ENCODE data around the gene CIT. TPM values are rescaled to one million over a fixed set of nuclear protein-coding genes. Genes with fewer than 3 reads are reported as not detected.

The CIT gene
- total RNA-seq, 1 donor from 2014 or later, result 0.87 TPM

DNA sequence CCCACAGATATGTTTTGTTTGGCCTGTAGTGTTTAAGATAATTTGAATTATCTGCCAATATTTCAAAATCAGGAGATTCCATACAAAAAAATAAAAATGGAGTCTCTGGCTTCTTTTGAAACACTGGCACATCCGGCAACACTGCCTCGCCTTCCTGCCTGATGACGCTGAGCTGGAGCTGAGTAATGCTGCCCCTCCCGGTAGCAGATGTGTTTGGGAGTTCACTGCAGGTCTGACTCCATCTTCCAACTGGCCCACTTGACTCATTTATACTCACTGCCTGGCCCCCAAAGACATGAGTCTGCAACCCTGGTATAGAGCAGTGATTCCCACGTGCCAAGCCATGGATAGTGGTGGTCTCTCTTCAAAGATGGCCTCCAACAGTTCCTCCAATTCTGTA is 7.4 kb downstream of the CIT start:
- DNase-seq, result no peak
- intact Hi-C loops (cut with micrococcal nuclease), result no loop called here

DNA sequence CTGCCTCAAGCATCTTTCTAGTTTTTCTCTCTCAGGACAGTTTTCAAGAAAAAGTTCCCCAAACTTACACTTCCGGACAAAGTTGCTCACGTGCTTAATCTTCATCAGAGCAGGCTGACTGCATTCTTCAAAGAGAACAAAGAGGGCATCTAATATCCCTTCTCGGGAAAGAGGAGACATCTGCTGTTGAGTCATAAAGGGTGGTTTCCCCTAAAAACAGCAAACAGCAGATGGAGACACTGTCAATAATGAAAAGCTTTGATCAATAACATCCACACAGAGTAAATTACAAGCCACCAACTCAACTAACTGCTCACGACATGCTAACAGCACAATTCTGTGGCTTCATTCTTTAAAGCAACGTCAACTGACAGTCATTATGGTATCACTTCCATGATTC is 8.1 kb downstream of the CIT start:
- DNase-seq (no peak), ATAC-seq (no peak)
- intact Hi-C loops (cut with micrococcal nuclease), result no loop called here

More for the DNA sequence above, 7.4 kb downstream of the CIT start:
- peak; percentile 42 for ATAC-seq

DNA sequence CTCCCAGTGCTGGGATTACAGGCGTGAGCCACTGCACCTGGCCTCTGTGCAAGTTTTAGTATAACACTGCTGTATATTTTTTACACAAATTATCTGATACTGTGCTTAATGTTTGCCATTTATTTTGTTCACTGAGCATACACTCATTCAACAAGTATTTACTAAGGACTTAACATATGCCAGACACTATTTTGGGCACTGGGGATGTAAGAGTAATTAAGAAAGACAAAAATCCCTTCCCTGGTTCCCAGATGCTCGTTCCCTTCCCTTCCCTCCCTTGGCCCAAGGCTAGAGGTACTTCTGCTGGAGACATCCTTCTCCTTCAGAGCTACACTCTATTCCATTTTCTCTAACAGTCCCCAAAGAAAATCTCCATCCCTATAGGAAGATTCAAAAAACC is 12.5 kb downstream of the CIT start:
- ATAC-seq (no peak), DNase-seq (no peak)
- intact Hi-C loops (cut with micrococcal nuclease), result no loop called here

DNA sequence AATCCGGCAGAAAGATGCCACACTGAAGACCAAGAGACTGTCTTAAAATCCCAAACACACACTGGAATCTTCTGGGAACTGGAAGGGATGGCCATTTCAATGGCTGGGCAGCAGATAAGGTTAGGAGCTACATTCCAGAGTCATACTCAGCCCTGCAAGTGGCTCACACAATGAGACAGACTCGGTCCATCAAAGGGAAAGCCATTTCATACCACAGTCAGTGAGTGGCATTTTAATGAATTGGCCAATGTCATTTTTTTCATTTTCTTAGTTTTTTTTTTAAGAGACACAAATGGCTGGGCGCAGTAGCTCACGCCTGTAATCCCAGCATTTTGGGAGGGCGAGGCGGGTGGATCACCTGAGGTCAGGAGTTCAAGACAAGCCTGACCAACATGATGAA is 17.9 kb downstream of the CIT start:
- intact Hi-C loops (cut with micrococcal nuclease), result no loop called here
- DNase-seq, result no peak
- ATAC-seq, result no peak

DNA sequence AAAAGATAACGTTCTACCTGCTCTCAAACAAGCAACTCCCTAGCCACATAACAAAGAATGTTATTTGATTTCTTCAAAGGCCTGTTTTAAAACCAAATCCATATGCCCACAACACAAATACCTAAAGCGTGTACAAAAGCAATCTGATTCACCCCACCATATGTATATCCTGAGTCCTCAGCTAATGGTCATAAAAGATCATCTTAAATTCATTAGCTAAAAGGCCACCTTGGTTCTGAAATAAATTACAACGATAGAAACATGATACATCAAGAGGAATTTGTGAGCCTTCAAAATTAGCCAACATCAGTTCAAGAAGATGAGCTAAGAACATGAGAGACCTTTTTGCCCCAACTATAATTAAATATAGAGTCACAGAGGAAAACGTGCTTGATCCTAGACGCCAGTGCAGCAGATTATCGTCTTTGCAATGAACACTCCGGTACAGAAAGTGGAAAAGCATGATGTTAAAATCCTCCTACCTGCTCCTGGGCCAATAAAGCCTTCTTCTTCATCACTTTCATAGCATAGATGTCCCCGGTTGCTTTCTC is 20.0 kb downstream of the CIT start:
- DNase-seq, result no peak
- no peak for ATAC-seq
- intact Hi-C loops (cut with micrococcal nuclease), result no loop called here

DNA sequence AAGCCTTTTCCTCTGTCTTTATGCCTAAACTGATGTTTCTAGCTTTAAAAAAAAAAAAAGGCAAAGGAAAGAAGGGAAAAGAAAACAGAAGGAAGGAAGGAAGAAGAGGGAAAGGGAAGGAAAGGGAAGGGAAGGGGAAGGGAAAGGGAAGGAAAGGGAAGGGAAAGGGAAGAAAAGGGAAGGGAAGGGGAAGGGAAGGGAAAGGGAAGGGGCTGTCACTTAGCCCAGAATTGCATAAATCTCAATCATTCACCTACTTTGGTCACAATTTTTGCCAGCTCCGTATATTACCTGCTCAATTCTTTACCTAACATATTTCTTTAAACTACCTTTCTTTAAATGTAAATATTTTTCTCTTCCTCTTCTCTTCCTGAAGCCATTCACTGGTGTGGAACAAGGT is 26.8 kb downstream of the CIT start:
- ATAC-seq, result no peak
- intact Hi-C loops (cut with micrococcal nuclease), result no loop called here
- DNase-seq, result no peak

DNA sequence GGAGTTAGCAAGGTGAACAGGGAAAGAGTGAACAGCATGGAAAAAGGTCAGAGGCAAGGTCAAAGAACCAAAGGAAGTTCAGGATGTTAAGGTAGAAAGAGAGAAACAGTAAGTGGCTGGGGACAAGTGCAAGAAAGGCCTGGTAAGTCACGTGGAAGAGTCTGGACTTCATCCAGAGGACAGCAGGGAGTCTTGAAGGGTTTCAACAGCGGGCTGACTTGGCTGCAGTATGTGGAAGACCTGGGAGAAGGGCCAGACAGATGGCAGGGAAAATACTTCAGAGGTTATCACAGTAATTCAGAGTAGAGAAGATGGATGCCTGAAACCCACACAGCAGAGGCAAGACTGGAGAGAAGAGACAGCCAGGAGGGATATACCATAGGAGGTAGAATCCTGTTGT is 34.0 kb downstream of the CIT start:
- DNase-seq, result no peak
- no peak for ATAC-seq
- intact Hi-C loops (cut with micrococcal nuclease), result no loop called here

DNA sequence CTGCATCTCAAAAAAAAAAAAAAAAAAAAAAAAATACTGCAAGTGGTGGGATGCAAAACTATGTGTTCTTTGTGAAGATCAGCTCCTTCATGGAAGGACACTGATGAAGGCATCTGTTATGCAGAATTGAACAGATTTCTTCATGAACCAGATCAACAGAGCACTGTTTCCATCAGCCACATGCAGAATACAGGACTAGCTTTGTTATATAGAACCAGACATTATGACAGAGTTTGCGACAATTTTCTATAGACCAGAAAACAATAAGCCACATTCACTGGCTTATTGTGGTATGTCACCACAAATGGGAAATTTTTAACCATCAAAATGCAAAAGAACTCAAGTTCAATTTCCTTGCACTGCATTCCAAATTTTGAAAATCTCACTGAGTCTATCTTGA is 34.7 kb downstream of the CIT start:
- DNase-seq, result no peak
- no peak for ATAC-seq
- intact Hi-C loops (cut with micrococcal nuclease), result no loop called here

DNA sequence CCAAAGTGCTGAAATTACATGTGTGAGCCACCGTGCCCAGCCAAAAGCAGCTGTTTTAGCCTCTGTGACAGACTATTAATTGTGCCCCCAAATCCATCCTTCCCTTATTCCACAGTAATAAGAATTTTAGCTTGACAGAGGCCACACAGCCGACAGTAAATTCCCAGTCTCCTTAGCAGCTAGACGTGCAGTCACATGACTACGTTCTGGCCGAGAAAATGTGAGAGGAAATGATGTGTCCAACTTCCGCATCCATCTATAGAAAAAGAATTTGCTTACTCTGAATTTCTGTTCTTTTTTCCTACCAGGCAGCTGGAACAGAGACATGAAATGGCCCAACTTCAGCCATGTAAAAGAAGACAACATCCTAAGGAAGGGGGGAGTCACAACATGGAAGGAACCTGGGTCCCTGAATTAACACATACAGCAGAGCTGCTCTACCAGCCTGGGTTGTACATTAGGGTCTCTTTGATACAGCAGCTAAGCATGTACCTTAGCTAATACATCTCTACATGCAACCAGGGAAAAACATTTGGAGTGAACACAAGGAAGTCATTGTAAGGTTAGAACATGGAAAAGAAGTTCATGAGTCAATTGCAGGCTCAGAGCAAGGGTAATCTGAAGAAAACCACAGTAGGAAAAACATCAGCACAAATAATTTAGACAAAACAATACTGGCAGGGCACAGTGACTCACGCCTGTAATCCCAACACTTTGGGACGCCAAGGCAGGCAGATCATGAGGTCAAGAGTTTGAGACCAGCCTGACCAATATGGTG is 35.5 kb downstream of the CIT start:
- ATAC-seq, result no peak
- no peak for DNase-seq
- intact Hi-C loops (cut with micrococcal nuclease), result no loop called here

DNA sequence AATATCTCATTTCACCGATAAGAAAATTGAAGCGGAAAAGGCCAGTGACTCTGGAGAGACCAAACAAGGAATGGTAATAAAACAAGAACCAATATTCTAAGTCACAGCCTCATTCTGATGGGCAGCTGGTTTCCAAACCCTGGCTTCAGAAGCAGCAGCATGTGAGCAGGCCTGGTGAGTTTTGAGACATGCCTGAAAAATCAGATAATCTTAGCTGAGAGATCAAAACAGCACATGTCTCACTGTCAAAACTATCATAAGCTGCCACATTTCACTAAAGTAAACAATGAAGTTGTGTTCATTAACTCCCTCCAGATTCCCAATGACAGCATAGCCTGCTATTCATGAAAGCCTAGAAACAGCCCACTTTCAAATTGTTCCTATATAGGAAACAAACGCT is 36.5 kb downstream of the CIT start:
- no peak for ATAC-seq
- no peak for DNase-seq
- intact Hi-C loops (cut with micrococcal nuclease), result no loop called here

DNA sequence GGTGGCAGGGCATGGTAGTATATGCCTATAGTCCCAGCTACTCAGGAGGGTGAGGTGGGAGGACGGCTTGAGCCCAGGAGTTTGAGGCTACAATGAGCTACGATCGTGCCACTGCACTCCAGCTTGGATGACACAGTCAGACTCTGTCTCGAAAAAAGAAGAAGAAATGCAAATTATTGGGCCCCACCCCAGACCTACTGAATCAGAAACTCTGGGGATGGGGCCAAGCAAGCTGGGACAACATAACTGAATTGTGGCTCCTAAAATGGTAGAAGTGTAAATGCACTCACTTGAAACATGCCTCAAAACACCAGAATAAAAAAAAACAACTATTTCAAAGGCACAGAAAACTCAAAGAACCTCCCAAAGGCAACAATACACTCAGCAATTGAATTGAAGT is 37.0 kb downstream of the CIT start:
- intact Hi-C loops (cut with micrococcal nuclease), result no loop called here
- no peak for DNase-seq
- no peak for ATAC-seq

DNA sequence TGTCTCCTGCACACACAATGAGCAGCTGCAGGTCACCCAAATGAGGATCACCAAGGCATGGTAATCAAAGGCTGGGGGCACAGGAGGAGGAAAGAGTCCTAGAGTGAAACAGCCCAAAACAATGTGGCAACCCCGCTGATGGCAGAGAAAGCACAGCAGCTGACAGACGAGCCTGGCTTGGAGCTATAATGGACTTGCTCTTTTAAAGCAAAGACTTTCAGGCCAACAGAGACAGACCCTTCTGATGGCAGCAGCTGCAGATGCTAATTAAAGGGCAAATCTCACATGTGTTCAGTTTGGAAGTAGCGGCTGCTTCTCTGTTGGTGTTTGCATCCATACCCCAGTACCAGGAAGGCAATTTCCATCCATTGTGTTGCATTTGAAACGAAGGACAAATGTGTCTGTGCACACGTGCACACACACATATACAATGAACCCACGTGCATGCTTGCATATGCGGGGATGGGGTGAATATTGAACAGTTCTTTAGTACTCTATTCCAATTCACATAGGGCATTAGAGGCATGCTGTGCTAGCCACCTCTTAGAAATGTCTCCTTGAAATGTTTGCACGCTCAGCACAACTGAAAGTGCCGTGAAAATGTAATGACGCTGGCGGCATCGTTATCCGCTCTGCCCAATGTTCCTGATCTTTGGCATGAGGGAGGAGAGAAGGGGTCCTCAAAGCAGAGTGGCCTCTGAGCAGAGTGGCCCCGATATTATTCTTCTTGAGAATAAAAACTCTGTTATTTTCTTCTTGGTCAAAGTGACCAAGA is 38.1 kb downstream of the CIT start:
- no peak for DNase-seq
- intact Hi-C loops (cut with micrococcal nuclease), result no loop called here
- ATAC-seq, result no peak

DNA sequence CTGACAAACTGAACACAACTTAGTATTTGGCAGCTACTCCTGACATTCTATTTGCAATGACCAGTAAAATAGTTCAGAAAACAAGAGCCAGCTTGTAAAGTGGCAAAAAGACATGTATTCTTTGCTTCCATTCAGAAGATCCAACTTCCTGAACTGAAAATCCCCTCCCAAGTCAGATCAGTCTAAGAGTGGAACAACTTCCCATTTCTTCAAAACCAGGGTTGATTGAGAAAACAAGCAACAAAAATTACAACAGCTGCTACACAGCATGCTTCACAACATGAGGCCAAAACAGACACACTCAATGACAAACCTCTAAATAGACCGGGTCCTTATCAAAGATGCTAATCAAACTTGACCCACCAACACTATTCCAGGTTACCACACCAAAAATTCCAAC is 40.3 kb downstream of the CIT start:
- DNase-seq (no peak), ATAC-seq (no peak)
- intact Hi-C loops (cut with micrococcal nuclease), result no loop called here

DNA sequence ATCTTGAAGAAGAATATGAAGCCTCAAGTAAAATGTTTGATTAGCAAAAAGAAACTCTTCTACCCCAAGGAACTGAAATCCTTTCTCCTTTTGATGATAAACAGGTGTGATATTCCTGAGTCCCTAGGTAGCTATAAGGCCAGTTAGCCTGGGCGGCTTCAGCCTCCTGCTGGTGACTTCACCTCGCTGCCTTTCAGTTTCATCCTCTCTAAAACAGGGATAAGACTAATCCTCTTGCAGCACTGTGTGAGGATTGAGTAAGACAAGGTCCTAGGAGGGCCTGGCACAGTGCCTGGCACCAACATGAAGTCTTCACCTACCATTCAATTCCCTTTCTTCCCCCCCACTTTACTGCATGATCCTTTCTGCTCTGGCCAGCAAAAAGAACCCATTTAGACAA is 42.1 kb downstream of the CIT start:
- ATAC-seq (no peak), DNase-seq (no peak)
- intact Hi-C loops (cut with micrococcal nuclease), result no loop called here

DNA sequence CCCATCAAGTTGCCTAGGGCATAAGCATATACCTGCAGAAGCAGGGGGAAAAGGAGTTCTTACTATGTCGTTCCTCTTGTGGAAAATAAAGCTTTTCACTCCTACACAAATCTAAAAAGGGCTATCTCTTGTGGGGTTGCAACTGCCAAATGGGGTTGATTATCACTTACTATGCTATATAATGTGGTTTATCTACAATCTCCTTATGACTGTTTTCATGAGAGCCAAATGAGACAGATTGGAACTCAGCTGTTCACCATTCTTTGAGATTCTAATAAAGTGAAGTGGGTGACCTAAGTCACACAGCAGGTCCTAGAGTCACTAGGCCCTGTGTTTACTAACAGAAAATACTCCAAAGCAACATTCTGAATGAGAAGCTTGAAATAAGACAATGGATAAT is 47.7 kb downstream of the CIT start:
- DNase-seq, result no peak
- no peak for ATAC-seq
- intact Hi-C loops (cut with micrococcal nuclease), result no loop called here

DNA sequence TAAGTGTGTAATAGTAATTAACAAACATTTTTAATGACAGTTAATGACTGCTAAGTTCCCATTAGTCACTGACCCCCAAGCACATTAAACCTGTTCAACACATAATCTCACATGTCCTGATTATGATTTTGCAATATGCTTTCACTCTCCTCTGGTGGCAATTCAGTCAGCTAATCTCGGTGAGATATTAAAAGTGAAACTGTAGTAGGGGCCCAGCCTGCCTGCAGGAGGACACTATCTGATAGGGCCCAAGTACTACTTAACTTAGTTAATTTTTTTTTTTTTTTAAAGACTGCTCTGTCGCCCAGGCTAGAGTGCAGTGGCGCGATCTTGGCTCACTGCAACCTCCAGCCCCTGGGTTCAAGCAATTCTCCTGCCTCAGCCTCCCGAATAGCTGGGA is 48.8 kb downstream of the CIT start:
- DNase-seq (no peak), ATAC-seq (no peak)
- intact Hi-C loops (cut with micrococcal nuclease), result no loop called here

DNA sequence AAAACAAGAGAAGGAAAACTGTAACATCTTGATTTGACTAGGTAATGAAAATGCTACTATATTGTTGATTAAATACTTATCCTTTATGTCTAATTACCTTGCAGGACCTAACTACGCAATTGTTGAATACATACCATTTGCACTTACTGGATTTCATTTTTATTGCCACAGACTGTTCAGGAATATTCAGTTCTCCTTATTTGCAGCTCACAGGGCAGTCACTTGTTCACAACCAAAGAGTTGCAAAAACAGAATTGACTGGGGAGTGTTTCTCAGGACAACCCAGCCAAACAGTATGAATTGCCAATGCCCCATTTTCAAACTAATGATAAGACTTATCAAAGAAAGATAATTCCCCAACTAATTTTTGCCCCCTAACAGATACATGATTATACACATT is 49.4 kb downstream of the CIT start:
- intact Hi-C loops (cut with micrococcal nuclease), result no loop called here
- DNase-seq (no peak), ATAC-seq (no peak)

DNA sequence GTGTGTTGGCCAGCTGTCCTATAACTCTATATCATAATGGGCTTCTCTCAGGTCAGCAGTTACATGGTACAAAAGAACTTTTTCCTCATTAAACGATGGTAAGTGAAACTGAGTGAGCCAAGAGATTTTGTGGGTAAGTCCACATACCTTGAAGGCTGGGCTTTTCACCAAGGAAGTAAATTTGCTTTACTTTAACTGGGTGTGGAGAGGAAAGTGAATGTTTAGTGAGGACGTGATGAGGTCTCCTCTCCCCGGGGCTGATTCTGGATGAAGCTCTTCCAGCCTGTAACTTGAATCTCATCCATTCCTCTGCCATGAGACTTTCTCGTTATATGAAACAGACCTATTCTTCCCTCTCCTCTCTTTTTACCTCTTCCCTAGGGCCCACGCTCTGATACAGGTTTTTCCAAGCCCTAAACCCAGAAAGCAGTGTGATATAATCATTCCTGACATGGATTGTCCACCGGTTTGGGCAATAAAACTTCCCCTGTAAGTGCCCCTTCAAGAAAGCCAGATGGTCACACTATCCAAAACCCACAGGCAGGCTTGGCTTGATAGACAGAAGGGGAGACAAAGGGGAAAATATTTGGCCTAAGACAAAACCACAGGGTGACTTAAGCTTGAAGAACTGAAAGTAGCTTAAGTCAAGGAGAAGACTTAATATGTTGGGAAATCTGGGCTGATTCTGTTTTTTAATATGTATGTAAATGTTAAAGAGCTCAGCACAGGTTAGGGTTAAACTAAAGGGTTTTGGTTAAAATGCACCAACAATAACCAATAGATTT is 50.3 kb downstream of the CIT start:
- no peak for ATAC-seq
- intact Hi-C loops (cut with micrococcal nuclease), result no loop called here
- DNase-seq, result no peak

DNA sequence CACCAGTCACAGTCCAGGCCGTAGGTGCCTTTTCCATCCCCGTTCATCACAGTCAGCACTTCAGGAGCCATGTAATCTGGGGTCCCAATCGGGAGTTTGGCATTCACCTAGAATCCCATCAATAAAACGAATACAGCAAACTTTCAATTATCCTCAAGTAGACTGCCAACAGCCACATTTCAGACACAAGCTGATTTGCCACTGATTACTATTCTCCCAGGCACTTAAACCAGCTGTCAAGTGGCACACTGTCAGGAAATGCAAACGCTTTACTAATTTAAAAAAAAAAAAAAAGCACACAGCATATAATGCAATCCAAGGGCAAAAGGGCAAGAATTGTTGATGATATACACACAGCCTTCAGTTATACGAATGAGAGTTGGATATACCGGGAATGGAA is 51.9 kb downstream of the CIT start:
- intact Hi-C loops (cut with micrococcal nuclease), result no loop called here
- ATAC-seq, result no peak
- no peak for DNase-seq

DNA sequence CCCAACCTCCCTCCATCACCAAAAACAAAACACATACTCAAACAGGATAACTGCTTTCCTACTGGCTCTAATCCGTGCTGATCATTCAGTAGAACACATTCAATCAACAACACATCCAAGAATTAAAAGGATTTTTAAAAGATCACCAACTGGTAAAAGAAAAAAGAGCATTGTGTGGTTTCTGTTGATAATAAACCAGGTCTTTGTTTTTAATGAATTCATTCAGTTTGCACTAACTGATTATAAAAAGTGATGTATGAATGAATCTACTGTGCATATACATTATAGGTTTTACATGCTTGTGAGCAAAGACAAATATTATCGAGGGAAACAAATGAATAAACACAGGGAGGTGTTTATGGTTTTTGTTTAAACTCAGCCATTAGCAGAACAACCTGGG is 55.1 kb downstream of the CIT start:
- intact Hi-C loops (cut with micrococcal nuclease), result no loop called here
- ATAC-seq (no peak), DNase-seq (no peak)

All from left ventricle myocardium superior (tissue), 1 donor.